ENCODE measurements around the gene PPM1F. TPM values are rescaled to one million over a fixed set of nuclear protein-coding genes. Genes with fewer than 3 reads are reported as not detected.
"Not testable (repeated sequence)": the region's sequence is repeated elsewhere in the genome, so short reads cannot be mapped to it uniquely, and the experiment has no call there.

The PPM1F gene
- total RNA-seq, 3 donors from 2014 or later = 10.5 to 27.5 (median 14.8) TPM

- no peak for TF ChIP-seq CTCF (IDR thresholded peaks at IDR 0.05)
- DNase-seq = no peak
- intact Hi-C loops (cut with DNase I, micrococcal nuclease) = loop anchor here in 1 of 2 donors (5.0 kb wide), 1 partner anchor 228 kb away; no protein-coding TSS in a partner anchor
Measured at GRCh38 chr22:21940521-21940920, 12.1 kb downstream of the PPM1F start.

GRCh38 chr22:21939935-21940334 is 12.7 kb downstream of the PPM1F start:
- not testable (repeated sequence) for DNase-seq; H3K9me3 ChIP-seq; H3K36me3 ChIP-seq (ENCODE audit: low read depth); ATAC-seq; H3K4me3 ChIP-seq
- peaks cover 24% of the 10 kb centered on the region for H3K4me1 ChIP-seq (ENCODE audit: low read depth)
- intact Hi-C loops (cut with DNase I, micrococcal nuclease) = loop anchor here in 1 of 2 donors (5.0 kb wide), 1 partner anchor 228 kb away; no protein-coding TSS in a partner anchor

More at GRCh38 chr22:21940521-21940920, 12.1 kb downstream of the PPM1F start:
- H3K9me3 ChIP-seq = no peaks in the 10 kb centered on the region
- H3K36me3 ChIP-seq (ENCODE audit: low read depth) = no peaks in the 10 kb centered on the region
- peaks cover 24% of the 10 kb centered on the region for H3K4me1 ChIP-seq (ENCODE audit: low read depth)
- H3K4me3 ChIP-seq = no peak overlapping the region
- ATAC-seq = no peak

GRCh38 chr22:21939461-21939913 is 13.2 kb downstream of the PPM1F start:
- TF ChIP-seq CTCF (IDR thresholded peaks at IDR 0.05) = no peak
- peaks cover 24% of the 10 kb centered on the region for H3K4me1 ChIP-seq (ENCODE audit: low read depth)
- H3K4me3 ChIP-seq = no peak overlapping the region
- ATAC-seq = no peak
- H3K9me3 ChIP-seq = no peaks in the 10 kb centered on the region
- intact Hi-C loops (cut with DNase I, micrococcal nuclease) = no loop called here
- no peaks in the 10 kb centered on the region for H3K36me3 ChIP-seq (ENCODE audit: low read depth)
- peak in 1 of 3 donors; percentile 18 for DNase-seq

GRCh38 chr22:21938906-21939305 is 13.7 kb downstream of the PPM1F start:
- peak in 1 of 3 donors; percentile 14 for DNase-seq
- intact Hi-C loops (cut with DNase I, micrococcal nuclease) = no loop called here
- no peaks in the 10 kb centered on the region for H3K36me3 ChIP-seq (ENCODE audit: low read depth)
- H3K4me3 ChIP-seq = no peak overlapping the region
- no peak for TF ChIP-seq CTCF (IDR thresholded peaks at IDR 0.05)
- peaks cover 24% of the 10 kb centered on the region for H3K4me1 ChIP-seq (ENCODE audit: low read depth)
- no peak for ATAC-seq
- no peaks in the 10 kb centered on the region for H3K9me3 ChIP-seq

GRCh38 chr22:21938071-21938822 is 14.4 kb downstream of the PPM1F start:
- peak; percentile 100 for TF ChIP-seq CTCF (IDR thresholded peaks at IDR 0.05)
- H3K4me1 ChIP-seq (ENCODE audit: low read depth) = peaks cover 21% of the 10 kb centered on the region
- peak; percentile 95 to 98 (median 95) for DNase-seq
- ATAC-seq = peak; percentile 96
- no peaks in the 10 kb centered on the region for H3K9me3 ChIP-seq
- intact Hi-C loops (cut with DNase I, micrococcal nuclease) = no loop called here
- H3K4me3 ChIP-seq = peak overlapping the region; percentile 18
- no peaks in the 10 kb centered on the region for H3K36me3 ChIP-seq (ENCODE audit: low read depth)

GRCh38 chr22:21937821-21938070 is 14.9 kb downstream of the PPM1F start:
- Histone ChIP-seq H3K36me3 (ENCODE audit: low read depth) (no peaks in the 10 kb centered on the region), H3K4me1 (ENCODE audit: low read depth) (peaks cover 20% of the 10 kb centered on the region), H3K4me3 (no peak overlapping the region), H3K9me3 (no peaks in the 10 kb centered on the region)
- DNase-seq (no peak), ATAC-seq (peak; percentile 47)
- intact Hi-C loops (cut with DNase I, micrococcal nuclease) = no loop called here
- no peak for TF ChIP-seq CTCF (IDR thresholded peaks at IDR 0.05)
